NCI-H2171 (cell line): ENCODE measurements around the gene RETREG1.
"Not testable (repeated sequence)": the region's sequence is repeated elsewhere in the genome, so short reads cannot be mapped to it uniquely, and the experiment has no call there.

ENCODE experiments used
- DNase-seq: peaks from one replicate; lab custom pipeline; 2025; lab: John Stamatoyannopoulos, UW

Gene RETREG1

GRCh38 chr5:16456103-16456832, 160.5 kb downstream of the RETREG1 start:
- DNase-seq, result peak; percentile 60

- no peak for DNase-seq
Measured at GRCh38 chr5:16455668-16456067, 161.1 kb downstream of the RETREG1 start.

GRCh38 chr5:16454686-16455085, 162.1 kb downstream of the RETREG1 start:
- no peak for DNase-seq

- no peak for DNase-seq
Measured at GRCh38 chr5:16453609-16454008, 163.2 kb downstream of the RETREG1 start.

- DNase-seq, result no peak
Measured at GRCh38 chr5:16450163-16450562, 166.6 kb downstream of the RETREG1 start.

- no peak for DNase-seq
Measured at GRCh38 chr5:16446993-16447392, 169.8 kb downstream of the RETREG1 start.

- no peak for DNase-seq
Measured at GRCh38 chr5:16437977-16438376, 178.8 kb downstream of the RETREG1 start.

GRCh38 chr5:16436065-16436682, 180.6 kb downstream of the RETREG1 start:
- not testable (repeated sequence) for DNase-seq

- DNase-seq, result peak; percentile 14
Measured at GRCh38 chr5:16431490-16431889, 185.3 kb downstream of the RETREG1 start.

- no peak for DNase-seq
Measured at GRCh38 chr5:16430349-16431089, 186.3 kb downstream of the RETREG1 start.

GRCh38 chr5:16428359-16428758, 188.4 kb downstream of the RETREG1 start:
- DNase-seq, result no peak

- no peak for DNase-seq
Measured at GRCh38 chr5:16427587-16427986, 189.2 kb downstream of the RETREG1 start.
